Esophagus (tissue), 2 donors: ENCODE measurements around the gene GATAD2B. TPM values are rescaled to one million over a fixed set of nuclear protein-coding genes. Genes with fewer than 3 reads are reported as not detected.

Source experiments
- H3K27ac ChIP-seq, 2 donors: one replicate each; pipeline ENCODE4 v1.5.1; 2013; ENCODE audit warnings: low read depth in 2 of 2, mild to moderate bottlenecking in 2 of 2, inconsistent platforms in 1 of 2, low read length in 1 of 2, moderate library complexity in 1 of 2
- H3K27me3 ChIP-seq, 2 donors: one replicate each; pipeline ENCODE4 v1.6.1; 2013; ENCODE audit warnings: low read length in 2 of 2, control low read depth in 1 of 2, mild to moderate bottlenecking in 1 of 2; ENCODE audit not compliant: insufficient read depth in 2 of 2, control insufficient read depth in 1 of 2
- H3K36me3 ChIP-seq, 2 donors: one replicate each; pipeline ENCODE4 v1.6.1; 2013; ENCODE audit warnings: low read length in 1 of 2; ENCODE audit not compliant: control insufficient read depth in 2 of 2, insufficient read depth in 2 of 2
- H3K4me1 ChIP-seq, 2 donors: one replicate each; pipeline ENCODE4 v1.6.1; 2013; ENCODE audit warnings: low read length in 1 of 2; ENCODE audit not compliant: control insufficient read depth in 2 of 2, insufficient read depth in 2 of 2
- H3K4me3 ChIP-seq, 2 donors: one replicate each; pipeline ENCODE4 v1.5.1; 2013; ENCODE audit warnings: low read length in 2 of 2, mild to moderate bottlenecking in 2 of 2, low read depth in 1 of 2, moderate library complexity in 1 of 2
- H3K9me3 ChIP-seq, 2 donors: one replicate each; pipeline ENCODE4 v1.6.1; 2013; ENCODE audit warnings: mild to moderate bottlenecking in 2 of 2, low read depth in 1 of 2, low read length in 1 of 2, moderate library complexity in 1 of 2; ENCODE audit not compliant: control insufficient read depth in 2 of 2, insufficient read depth in 1 of 2
- WGBS, 2 donors: extraction: QIAGEN DNeasy Blood & Tissue Kit; methylation state at CpG; one replicate each; pipeline ENCODE4 v1.1.7; 2013; 5-methylcytosine and 5-hydroxymethylcytosine counted together
- polyA plus RNA-seq, 2 donors: library from polyadenylated mRNA; stranded (reverse); fragments of 200-250 nt; gene quantifications; one replicate each; pipeline ENCODE4 v1.2.3, GENCODE V29; 2013
- donor health status: healthy with polysubstance abuse.
- donor health status: Bipolar disorder and iron deficiency.

The GATAD2B gene
- polyA plus RNA-seq, 2 donors: 3.2 to 4.4 TPM

DNA sequence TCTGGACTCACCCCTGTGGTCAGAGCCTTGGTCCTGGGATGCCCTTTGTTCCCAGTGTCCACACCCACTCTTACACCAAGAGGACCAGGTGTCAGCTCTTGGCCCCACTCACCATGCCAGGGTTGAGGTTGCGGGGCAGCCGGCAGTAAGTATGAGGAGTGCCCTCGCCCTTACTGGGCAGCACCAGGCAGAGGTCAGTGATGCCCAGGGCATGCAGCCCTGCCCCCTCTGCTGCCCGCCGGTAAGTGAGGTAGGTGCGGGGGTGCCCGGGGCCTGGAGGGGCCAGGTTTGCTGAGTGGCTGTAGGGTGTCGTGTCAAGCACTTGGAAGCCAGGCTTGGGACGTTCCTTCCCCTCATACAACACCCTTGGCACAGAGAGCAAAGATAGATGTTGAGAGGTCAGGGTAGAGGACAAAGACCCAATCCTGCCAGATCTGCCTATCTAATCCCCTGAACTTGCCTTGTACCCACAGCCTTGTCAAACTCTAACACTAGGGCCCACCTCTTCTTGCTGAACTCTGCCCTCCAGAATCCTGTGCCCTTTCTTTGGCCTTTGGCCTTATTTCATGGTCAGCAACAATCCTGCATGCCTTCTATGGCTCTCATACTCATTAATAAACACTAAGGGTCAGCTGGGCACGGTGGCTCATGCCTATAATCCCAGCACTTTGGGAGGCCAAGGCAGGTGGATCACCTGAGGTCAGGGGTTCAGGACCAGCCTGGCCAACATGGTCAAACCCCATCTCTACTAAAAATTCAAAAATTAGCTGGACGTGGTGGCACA lies 20.2 kb upstream of the GATAD2B start:
- Histone ChIP-seq H3K4me1 (peaks cover 0 to 15% of the 10 kb centered on the region in 2 donors), H3K27me3 (no peaks in the 10 kb centered on the region), H3K4me3 (no peak overlapping the region)

DNA sequence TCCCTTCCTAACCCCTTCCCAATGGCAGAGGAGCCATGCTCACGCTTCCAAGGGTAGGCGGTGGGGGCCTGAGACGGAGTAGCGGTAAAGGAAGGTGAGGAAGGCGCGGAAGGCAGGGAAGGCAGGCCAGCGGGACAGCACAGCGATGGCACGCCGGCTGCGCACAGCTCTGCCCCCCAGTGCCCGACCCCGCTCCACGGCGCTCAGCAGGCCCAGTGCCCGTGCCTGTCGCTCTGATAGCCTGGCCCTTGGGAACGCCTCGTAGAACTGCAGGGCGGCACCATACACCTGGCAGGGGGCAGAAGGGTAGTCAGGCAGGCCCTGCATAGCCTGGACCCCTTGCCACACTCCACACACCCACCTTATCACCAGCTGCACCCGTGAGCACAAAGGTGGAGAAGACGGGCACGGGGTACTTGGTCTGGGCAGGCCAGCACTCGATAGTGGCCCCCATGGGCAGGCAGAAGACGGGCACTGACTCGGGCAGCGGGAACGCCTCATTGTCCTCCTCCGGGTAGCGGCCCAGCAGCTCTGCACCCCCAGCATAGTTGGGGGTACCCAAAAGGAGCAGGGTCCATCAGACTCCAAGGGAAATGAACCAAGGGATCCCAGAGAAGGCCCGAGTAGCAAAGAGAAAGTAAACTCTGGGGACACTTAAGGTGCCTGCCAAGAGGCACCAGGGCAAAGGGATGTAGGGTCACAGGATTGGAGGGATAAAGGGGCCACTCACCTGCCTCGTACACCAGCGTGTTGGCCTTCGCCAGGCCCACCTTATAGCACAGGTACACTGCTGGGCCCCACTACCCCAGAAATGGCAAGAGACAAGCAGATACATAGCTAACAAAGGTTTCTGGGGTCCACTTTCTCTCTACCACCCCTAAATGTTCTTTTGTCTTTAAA lies 19.3 kb upstream of the GATAD2B start:
- Histone ChIP-seq H3K4me3 (no peak overlapping the region), H3K27me3 (no peaks in the 10 kb centered on the region), H3K4me1 (peaks cover 0 to 15% of the 10 kb centered on the region in 2 donors), H3K36me3 (peaks cover 15 to 43% of the 10 kb centered on the region in 2 donors), H3K27ac (no peak overlapping the region), H3K9me3 (no peaks in the 10 kb centered on the region)
- 93% methylated on average over 33 to 34 of the region's 34 CpGs for WGBS, 2 donors

More for the DNA sequence above, 20.2 kb upstream of the GATAD2B start:
- H3K27ac ChIP-seq: no peak overlapping the region
- H3K9me3 ChIP-seq: no peaks in the 10 kb centered on the region
- peaks cover 8 to 38% of the 10 kb centered on the region in 2 donors for H3K36me3 ChIP-seq
- 90 to 91% methylated on average over 11 of the region's 11 CpGs for WGBS, 2 donors

DNA sequence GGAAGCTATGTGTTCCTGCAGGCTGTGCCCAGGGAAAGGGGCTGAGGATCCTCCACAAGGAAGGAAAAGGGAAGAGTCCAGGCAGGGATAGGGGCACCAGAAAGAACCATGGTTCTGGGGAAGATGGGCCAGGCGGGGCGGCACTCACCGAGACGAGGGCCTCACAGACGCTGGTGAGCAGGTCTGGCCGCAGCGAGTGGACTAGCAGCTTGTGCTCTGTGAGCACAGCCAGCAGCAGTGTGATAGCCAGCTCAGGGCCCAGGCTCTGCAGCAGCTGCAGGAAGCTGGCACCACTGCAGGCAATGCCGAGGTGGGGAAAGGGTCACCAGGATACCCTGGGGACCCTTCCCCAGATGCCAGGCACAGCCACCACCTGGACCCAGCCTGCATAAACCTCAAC lies 18.0 kb upstream of the GATAD2B start:
- H3K36me3 ChIP-seq: peaks cover 20 to 55% of the 10 kb centered on the region in 2 donors
- no peak overlapping the region for H3K4me3 ChIP-seq
- no peak overlapping the region for H3K27ac ChIP-seq
- H3K4me1 ChIP-seq: peaks cover 0 to 15% of the 10 kb centered on the region in 2 donors
- no peaks in the 10 kb centered on the region for H3K9me3 ChIP-seq
- H3K27me3 ChIP-seq: no peaks in the 10 kb centered on the region
- WGBS, 2 donors: 93 to 100% methylated on average over 8 of the region's 8 CpGs

DNA sequence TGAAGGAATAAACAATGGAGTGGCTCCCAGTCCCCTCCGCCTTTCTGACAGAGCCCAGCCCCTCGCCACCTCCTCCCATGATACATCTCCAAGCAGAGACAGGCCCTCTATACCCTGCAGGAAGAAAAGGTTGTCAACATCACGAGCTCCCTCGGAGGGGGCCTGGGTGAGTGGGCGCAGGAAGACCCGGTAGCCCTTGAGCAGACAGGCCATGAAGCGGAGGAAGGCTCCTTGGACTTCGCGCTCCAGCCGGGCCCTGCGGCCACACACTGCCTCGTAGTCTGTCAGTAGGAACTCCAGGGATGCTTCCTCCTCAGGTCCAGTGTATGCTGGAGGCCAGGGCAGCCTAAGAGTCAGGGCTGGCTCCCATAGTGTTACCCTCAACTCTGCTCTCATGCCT lies 16.7 kb upstream of the GATAD2B start:
- peaks cover 28 to 61% of the 10 kb centered on the region in 2 donors for H3K36me3 ChIP-seq
- no peaks in the 10 kb centered on the region for H3K9me3 ChIP-seq
- no peak overlapping the region for H3K4me3 ChIP-seq
- 94 to 95% methylated on average over 12 of the region's 12 CpGs for WGBS, 2 donors
- H3K4me1 ChIP-seq: peaks cover 0 to 6% of the 10 kb centered on the region in 2 donors
- no peaks in the 10 kb centered on the region for H3K27me3 ChIP-seq
- no peak overlapping the region for H3K27ac ChIP-seq

DNA sequence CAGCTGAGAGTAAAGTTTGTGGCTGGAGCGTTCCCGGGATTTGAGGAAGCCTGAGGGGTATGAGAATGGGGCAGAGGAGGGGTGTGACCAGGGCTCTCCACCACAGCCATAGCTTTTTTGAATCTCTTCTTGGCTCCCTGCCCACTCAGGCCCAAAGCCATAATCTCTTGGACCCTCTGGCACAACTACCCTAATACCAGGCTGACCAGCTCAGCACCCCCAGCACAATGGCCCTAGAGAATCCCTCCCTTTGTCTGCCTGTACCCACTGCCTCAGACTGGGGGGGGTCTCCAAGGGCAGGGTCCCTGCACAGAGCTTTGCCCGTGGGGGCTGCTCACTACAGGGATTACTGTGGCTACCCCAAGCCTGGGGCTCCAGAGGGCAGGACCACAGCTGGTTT lies 16.2 kb upstream of the GATAD2B start:
- Histone ChIP-seq H3K27ac (no peak overlapping the region), H3K9me3 (no peaks in the 10 kb centered on the region), H3K4me3 (no peak overlapping the region), H3K4me1 (peaks cover 0 to 2% of the 10 kb centered on the region in 2 donors), H3K36me3 (peaks cover 28 to 62% of the 10 kb centered on the region in 2 donors), H3K27me3 (no peaks in the 10 kb centered on the region)
- 97 to 98% methylated on average over 3 of the region's 3 CpGs for WGBS, 2 donors

DNA sequence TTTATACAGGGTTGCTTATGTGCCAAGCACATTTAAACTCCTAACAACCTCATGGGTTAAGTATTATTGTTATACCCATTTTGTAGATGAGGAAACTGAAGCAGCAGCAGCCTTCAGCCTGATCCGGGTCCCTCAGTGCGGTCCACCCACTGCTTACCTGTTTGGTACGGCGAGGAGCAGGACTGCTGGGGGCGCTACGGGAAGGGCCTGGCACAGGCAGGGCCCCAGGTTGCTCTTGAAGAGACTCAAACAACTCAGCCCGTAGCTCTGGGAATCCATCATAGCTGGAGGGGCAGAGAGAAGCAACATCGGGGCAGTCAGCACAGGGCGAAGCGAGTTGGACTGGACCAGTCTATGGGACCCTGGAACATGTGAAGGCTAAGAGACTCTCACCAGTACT lies 14.6 kb upstream of the GATAD2B start:
- no peaks in the 10 kb centered on the region for H3K9me3 ChIP-seq
- no peak overlapping the region for H3K27ac ChIP-seq
- no peak overlapping the region for H3K4me3 ChIP-seq
- peaks cover 30 to 73% of the 10 kb centered on the region in 2 donors for H3K36me3 ChIP-seq
- H3K4me1 ChIP-seq: no peaks in the 10 kb centered on the region
- H3K27me3 ChIP-seq: no peaks in the 10 kb centered on the region
- WGBS, 2 donors: 96% methylated on average over 10 of the region's 10 CpGs

DNA sequence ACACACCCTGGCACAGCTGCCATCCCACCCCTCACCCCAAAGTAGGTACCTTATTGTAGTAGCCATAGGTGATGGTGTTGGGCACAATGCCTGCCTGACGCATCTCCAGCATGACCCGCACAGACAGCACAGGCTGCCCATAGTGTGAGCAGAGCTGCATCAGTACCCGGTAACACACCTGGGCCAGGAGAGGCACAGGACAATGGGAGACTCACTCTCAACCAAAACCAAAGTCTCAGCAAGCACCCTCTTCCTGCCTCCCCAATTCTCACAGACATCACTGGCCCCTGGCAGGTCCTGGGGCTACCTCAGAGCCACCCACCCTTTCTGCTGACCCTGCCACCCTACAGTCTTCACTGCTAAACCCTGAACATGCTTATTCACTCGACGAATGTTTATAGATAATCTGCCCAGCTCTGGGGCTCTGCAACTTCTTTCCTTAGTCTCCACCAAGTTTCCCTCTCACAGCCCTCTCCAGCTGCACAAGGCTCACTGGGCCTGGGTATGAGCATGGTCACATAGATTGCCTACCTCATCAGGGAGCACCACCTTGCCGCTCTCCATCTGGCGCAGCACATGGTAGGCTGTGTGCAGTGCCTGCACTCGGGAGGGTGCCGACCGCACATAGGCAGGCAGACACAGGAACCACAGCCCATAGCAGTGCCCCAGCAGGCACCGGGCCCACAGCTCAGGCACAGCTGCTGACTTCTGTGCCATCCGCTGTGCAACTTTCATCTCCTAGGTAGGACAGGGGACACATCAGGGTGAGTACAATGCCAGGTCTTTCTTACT lies 13.4 kb upstream of the GATAD2B start:
- no peaks in the 10 kb centered on the region for H3K4me1 ChIP-seq
- WGBS, 2 donors: 93 to 95% methylated on average over 12 of the region's 12 CpGs
- H3K27ac ChIP-seq: no peak overlapping the region
- peaks cover 29 to 69% of the 10 kb centered on the region in 2 donors for H3K36me3 ChIP-seq
- H3K4me3 ChIP-seq: no peak overlapping the region
- H3K27me3 ChIP-seq: no peaks in the 10 kb centered on the region
- no peaks in the 10 kb centered on the region for H3K9me3 ChIP-seq

DNA sequence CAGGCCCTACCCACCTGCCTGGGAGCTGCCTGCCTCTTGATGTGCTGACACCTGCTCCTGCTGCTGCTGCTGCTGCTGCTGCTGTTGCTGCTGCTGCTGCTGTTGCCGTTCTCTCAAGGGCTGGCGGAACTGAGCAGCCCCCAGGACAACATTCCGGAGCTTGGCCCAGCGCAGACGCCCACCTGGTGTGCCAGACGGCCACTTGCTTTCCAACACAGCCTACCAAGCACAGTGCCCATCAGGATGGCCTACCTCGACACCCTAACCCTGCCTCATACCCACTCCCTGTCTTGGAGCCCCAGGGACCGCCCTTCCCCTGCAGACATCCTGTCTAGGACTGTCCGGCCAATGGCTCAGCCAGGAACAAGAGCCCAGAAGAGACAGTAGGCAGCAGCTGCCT lies 12.0 kb upstream of the GATAD2B start:
- H3K4me3 ChIP-seq: no peak overlapping the region
- 96 to 97% methylated on average over 9 of the region's 9 CpGs for WGBS, 2 donors
- peaks cover 25 to 62% of the 10 kb centered on the region in 2 donors for H3K36me3 ChIP-seq
- H3K27ac ChIP-seq: no peak overlapping the region
- no peaks in the 10 kb centered on the region for H3K4me1 ChIP-seq
- no peaks in the 10 kb centered on the region for H3K9me3 ChIP-seq
- H3K27me3 ChIP-seq: no peaks in the 10 kb centered on the region

DNA sequence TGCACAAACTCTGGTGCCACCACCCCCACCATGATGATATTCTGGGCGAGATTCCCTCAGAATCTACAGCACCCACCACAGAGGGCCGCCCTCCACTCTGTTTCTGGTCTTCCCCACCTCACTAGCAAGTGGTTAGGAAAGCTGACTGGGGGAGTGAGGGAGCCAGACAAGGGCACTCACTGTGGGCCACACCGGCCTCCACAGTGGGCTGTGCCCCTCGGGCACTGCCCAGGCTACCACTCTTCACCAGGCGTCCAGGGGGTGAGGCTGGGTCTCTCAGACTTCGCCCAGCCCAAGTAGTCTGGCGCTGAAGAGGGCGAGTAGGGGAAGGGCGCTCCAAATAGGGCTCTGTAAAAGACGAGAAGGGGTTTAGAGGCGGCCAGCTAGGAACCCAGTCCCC lies 11.2 kb upstream of the GATAD2B start:
- Histone ChIP-seq H3K4me3 (no peak overlapping the region), H3K9me3 (no peaks in the 10 kb centered on the region), H3K27ac (no peak overlapping the region), H3K4me1 (no peaks in the 10 kb centered on the region), H3K36me3 (peaks cover 28 to 57% of the 10 kb centered on the region in 2 donors), H3K27me3 (no peaks in the 10 kb centered on the region)
- 95 to 97% methylated on average over 11 of the region's 11 CpGs for WGBS, 2 donors
